Kidney glomerular epithelial cell (primary cell): ENCODE results near the gene SPATS2L.

ENCODE experiments used
- DNase-seq: peaks from one replicate; lab custom pipeline; 2025; lab: John Stamatoyannopoulos, UW

Gene SPATS2L

DNA sequence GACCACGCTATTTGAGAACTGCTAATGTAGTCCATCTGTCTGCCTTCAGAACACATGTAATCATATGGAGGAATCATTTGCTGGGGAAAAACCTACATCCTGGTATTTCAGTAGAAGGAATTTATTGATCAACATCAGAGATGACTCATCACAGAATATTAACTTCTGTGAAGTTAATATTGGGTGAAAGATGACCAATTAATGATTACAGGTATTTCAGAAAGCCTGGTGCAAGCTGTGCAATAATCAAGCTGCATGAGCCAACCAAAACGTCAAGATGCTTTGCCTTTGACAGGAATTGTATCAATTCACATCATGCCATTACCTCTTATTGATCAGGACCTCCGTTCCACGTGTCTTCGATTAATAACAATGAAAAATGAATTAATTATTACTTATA is 9.4 kb upstream of the SPATS2L start:
- DNase-seq: no peak

DNA sequence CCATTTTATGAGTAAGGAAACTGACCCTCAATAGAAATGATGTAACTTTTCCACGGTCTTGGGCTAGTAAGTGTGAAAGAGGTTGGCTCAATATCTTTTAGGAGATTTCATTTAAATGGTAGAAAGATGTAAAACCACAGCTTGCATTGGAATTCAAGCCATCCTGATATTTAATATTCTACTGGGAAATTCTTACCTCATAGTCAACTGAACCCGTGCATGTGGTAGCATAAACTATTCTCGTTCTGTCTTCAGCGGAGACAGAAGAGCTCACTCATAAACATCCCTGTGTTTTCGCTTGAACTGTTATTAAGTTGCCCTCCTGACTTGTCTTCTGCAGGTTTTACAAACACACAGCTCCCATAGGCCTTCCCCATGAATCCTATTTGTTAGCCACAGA is 8.5 kb upstream of the SPATS2L start:
- DNase-seq: no peak

DNA sequence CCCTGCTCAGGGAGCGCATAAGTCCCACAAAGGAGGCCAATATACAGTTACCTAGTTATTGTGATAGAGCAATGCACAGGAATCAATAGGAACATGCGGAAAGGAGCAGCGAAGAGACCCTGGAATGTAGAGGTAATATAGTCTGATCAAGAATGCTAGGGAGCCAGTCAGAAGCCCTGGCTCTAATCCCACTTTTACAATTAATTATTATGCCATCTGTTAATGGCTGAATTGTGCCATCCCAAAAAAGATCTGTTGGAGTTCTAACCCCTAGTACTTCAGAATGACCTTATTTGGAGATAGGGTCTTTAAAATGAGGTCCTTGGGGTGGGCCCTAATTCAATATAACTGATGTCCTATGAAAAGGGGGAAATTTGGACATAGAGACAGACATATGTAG is 7.7 kb upstream of the SPATS2L start:
- no peak for DNase-seq

DNA sequence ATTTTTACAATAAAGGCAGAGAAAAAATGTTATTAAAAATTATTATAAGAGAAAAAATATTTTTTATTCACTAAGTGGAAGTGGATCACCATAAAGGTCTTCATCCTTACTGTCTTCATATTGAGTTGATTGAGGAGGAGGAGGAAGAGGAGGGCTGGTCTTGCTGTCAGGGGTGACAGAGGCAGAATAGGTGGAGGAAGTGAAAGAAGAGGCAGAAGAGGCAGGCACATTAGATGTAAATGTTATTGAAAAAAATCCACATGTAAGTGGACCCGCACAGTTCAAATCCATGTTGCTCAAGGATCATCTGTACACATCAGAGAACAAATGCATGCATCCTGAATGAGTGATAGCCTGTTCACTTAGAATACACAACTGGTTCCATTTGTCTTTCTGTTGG is 6.4 kb upstream of the SPATS2L start:
- DNase-seq: no peak

DNA sequence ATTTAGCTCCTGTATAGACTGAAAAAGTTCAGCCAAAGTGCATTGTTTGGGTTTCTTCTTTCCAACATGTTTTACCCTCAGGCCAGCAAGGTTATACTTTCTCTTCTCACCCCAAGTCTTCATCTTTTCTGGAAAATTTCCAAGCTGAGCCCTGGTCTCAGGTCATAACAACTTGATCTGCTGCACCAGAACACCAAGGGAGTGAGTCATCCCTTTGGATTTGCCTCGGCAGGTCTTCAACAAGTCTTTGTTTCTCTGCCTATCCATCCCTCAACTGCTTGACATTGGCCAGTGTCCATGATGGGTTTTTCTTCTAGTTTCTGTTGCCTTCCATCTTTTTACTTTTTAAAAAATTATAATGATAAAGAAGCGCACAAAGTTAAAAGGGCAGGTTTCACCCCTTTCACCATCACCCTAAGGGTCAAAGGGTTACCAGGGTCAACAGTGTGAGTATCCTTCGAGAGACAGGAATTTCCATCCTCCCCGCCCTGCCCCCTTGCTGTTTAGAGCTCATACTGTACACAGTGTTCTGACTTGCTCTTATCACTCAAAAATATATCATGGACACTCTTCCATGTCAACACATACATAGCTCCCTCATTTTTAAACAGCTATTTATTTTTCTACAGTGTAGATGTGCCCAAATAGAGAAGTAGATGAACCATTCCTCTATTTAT is 5.7 kb upstream of the SPATS2L start:
- DNase-seq: peak; percentile 47

DNA sequence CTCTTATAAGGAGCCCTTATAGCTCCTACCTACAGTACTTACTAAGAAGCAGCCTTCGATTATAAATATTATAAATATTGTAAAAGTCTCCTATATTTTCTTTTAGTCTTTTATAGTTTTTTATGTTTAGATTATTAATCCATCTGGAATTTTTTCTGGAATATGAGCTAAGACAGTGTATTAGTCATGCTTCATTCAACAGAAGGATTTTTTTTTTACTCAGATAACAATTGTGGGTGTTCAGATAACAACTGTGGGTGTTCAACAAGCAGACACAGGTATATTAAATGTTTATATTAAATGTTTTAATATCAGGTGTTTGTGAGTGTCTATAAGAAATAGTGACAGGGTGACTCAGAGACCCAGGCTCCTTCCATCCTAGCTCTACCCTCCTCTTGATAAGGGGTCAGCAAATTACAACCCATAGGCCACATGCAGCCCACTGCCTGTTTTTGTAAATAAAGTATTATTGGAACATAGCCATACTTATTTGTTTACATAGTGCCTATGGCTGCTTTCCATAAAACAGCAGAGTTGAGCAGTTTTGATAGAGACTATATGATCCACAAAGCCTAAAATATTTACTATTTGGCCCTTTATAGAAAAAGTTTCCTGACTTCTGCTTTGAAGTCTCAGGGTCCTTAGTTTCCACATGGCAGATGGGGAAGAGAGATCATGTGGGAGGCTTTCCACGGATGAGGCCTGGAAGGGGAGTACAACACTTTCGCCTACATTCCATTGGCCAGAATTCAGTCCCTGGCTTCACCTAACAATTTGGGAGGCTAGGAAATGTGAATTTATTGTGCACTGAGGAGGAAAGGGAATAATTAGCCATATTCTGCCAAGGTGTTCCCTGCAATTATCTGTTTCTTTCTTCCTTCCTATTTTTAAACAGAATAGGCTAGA is 4.3 kb upstream of the SPATS2L start:
- no peak for DNase-seq

DNA sequence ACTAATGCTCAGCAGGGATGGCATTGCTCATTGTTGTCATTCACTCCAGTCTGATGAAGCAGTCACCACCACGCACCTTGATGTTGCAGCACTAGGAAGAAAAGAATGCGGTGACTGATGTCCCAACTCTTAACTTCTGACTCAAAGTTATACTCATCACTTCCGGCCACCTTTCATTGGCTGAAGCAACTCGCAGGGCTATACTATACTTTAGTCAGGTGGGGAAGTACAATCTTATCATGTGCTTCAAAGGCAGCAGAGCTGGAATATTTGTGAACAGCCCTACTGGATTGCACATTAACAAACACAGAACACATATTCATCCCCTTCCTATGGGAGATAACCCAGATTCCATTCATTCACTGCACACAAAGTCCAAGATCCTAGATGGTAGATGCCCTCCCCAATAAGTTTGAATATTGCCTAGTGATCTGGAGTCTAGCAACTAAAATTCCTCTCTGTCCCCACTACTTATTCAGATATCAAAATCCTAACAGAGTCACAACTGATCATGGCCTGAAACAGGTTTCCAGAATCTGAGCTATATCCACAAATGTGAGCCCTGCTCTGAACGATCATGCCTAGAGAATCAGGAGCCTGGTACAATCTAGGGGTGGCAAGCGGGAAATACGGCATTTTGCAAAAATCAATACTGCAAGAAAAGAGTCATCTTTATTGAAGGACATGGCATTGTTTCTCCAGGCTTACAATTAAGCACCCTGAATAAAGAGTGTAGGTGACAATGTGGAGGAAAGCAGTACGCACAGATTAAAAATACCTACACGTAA is 3.4 kb upstream of the SPATS2L start:
- DNase-seq: peak; percentile 68

DNA sequence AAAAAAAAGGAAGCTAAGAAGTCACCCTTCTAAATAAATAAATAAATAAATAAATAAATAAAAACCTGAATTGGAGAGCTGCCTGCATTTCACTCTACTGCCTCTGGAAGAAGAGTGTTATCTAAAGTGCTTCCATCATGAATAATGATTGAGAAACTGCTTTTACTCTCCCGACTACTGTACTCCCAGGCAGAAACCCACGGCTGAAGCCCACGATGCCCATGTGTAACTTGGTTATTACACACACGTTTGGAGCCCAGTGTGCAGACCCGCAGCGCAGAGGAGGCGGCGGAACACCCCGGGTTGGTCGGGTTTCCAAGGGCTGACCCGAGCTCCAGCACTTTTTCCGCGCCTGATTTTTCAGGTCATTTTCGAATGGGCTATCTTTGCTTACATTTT is 697 bp upstream of the SPATS2L start:
- peak; percentile 70 for DNase-seq

DNA sequence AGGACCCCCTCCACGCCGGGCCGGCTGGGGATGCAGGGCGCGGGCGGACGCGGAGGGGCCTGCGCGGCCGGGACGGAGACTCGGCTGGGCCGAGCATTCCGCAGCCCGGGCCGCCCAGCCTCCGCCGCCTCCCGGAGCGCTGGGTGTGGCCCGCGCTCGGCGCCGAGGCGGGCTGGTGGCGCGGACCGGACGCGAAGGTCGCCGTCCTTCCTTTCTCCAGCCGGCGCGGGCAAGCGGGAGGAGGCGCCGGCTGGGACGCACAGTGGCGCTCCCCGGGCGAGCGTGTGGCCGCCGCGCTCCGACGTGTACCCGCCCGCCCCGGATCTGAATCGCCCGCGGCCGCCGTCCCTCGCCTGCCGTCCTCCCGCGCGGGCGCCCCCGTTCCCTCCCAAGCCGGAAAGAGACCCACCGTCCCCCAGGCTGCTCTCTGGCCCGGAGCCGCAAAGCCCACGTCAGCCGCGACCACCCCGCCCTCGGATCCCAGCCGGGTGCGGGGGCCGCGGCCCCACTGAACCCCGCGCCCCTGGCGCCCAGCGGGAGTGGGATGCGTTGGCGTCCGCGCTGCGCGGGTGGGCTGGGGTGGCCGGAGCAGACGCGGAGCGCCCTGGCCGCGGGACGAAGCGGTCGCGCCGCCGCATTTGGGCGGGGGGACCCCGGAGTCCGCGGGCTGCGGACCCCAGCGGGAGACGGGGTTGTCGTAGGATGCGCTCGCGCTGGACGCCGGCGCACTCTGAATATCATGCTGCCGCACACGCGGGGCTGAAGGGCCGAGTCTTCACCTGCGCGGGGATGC is 634 bp downstream of the SPATS2L start:
- DNase-seq: no peak

DNA sequence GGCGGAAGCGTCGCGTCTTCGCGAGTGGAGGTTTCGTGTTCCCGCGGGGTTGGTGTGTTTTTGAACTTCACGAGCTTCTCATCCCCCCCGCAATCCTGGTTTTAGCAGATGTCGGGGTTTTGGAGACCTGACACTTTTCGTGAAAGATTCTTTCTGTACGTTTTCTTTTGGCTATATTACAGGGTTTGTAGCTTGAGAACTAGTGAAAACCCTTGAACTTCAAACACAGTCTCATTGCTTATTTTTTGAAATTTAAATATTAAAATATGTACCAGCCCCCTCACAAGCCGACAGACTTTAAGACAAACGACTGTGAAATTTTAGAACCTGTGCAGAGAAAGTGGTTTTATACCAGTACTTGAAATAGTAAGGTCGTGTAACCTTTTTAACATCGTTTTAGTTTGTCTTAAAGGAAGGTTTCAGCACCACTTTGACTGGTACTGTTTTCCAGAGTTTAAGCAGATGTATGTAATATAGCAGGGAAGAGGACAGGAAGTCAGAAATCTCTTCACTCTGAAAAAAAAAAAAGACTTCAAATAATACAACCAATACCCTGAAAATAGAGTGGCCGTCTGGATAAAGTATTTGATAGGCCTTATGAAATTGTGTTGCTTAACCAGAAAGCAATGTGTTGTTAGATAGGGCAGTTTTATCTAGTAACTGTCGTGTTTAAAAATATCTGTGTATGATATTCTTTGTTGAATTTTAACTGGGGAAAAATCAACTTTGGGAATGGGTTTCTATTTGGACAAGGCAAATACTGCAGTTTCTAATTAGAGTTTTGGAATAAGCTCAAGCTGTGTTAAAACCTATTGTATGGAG is 1.4 kb downstream of the SPATS2L start:
- peak; percentile 33 for DNase-seq

DNA sequence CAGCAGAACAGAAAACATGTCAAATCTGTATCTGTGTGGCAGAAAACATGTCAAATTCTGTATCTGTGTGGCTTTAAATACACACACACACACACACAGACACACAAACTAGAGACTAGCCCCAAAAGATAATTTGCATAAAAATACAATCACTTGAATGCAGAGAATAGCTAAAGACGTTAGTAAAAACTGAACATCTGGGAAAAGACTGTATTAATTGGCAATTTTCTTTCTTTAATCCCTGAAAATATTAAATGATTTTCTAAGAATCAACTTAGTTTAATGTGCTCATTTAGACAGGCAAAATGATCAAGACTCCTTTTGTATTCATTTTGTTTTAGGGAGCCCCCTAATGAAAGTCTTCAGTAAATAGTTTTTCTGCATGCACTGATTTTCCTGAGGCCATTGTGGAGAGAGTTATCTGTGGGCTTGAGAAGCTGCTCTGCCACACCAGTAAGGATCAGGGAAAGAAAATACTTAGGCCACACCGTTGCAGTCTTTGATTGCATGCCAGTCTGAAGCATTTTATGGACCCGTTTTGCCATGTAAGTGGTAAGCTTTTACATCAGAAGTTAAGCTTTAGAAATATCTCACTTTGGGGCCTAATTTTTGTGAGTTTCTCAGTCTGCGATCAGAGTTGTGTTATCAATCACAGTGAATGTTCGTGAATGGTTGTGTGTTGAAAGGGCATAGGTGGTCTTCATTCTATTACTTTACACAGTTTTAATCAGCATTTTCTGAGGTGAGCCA is 2.2 kb downstream of the SPATS2L start:
- DNase-seq: peak; percentile 58

DNA sequence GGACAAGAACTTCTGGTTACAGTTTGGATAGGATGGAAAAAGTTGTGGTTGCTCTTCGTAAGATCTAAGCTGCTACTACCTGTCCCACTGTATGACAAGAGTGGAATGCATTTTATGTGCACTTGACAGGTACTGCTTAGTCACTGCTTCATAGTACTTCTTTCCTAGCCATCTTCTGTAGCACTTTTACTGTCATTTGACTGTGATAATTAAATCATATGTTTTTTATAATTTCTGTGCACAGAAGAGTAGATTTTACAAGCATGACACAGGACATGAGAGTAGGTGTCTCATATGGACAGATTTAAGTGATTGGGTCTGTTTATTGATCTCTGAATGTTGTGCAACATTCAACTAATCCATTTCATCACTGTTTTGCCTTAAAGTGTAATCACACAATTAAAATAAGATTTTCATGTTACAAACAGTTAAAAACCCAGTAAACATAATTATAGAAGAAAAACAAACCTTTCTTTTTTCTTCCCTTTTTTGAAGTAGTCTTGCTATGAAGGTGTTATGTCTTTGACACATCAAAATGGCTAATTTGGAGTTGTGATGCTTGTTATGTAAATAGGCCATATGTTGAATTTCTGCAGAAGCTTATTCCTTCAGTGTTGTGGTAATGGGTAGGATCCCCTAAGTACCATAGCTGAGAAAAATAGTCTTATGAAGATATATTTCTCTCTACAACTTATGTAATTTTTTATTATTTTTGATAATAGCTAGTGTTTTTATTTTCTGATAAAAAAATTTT is 3.0 kb downstream of the SPATS2L start:
- no peak for DNase-seq

DNA sequence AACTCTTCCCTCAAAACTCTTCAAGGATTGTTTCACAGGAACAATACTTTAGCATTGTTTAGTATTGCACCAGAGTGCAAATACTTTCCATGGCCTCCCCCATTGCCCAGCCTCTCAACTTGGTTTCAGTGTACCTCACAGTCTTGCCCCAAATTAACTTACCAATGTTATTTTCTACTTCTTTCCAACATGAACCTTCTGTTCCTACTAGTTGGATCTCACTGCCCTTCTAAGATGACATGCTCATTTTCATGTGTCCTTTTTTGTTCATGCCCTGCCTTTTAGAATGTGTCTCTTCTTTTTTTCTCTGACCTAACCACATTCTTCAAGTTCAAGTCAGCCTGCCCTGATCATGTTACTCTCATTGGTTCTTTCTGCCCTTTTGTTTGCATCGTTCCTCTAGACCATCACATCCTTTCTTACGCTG is 4.1 kb downstream of the SPATS2L start:
- DNase-seq: peak; percentile 28

DNA sequence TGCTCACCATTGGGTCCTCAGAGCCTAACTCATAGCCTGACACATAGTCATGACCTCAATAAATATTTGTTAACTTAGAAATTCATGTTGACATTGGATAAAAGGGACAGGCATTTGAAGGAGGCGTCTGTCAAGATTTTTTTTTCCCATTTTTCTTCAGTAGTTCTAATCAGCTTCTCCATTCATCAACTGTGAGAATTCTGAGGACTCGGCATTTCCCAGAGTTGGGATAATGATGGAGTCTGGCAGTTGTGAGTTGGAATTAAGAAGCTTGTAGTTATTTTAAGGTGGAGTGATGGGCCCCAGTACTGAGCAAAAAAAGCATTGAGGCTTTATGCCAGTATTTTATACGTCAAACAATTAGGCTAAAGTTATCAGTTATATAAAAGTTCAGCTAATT is 4.6 kb downstream of the SPATS2L start:
- DNase-seq: no peak

DNA sequence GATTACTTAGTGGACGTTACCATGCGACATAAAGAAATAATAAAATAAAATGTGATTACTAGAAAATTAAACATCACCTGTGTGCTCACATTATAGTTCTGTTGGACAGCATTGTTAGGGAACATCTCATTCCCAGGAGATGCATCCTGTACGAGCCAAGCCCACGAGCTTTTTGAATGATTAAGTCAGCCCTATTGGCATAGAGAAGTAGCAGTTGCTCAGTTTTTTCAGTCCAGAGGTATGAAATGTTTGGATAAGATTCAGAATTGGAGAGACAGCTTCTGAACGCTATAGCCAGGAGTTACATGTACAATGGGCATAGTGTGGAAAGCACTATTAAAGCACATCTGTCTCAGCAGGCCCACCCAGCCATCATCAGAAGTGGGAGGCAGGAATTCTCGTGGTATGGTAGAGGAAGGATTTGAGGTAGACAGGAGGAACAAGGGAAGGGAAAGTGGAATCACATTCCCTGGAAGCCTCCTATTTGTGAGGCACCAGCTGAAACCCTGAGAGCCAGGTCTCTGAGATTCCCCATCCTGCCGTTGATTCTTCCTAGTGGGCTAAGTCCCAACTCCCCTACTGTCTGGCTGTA is 8.6 kb downstream of the SPATS2L start:
- DNase-seq: no peak

DNA sequence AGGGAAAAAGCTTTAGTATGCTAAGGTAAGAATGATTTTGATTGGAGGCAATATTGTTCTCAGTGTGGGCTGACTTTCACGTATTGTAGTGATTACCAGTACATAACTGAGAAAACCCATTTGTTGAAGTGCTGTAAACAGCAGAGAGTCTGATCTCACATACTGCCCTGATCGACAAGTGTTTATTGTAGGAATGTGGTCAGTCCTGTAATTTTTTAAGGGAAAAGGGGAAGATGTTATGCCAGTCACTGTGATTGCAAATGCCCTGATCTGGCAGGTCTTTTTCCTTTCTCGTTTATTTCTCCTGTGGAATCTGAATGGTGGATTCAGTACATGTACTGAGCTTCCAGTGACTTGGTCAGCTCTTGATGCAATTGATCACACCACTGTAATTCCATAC is 11.5 kb downstream of the SPATS2L start:
- no peak for DNase-seq

DNA sequence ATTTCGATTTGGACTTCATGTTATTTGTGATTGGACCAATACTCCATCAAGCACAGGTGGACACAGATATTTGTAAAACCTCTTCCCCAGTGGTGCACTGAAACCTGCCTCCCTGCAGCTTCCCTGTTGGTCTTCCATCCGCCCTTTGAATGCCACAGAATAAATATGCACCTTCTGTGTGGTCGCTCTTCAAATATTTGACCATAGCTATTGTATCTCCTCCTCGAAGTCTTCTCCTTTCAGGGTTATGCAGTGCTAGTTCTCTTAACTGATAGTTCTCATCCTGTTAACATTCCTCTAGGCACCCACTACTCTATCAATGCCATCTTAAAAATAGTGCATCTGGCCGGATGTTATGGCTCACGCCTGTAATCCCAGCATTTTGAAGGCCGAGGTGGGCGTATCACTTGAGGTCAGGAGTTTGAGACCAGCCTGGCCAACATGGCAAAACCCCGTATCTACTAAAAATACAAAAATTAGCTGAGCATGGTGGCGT is 12.5 kb downstream of the SPATS2L start:
- no peak for DNase-seq

DNA sequence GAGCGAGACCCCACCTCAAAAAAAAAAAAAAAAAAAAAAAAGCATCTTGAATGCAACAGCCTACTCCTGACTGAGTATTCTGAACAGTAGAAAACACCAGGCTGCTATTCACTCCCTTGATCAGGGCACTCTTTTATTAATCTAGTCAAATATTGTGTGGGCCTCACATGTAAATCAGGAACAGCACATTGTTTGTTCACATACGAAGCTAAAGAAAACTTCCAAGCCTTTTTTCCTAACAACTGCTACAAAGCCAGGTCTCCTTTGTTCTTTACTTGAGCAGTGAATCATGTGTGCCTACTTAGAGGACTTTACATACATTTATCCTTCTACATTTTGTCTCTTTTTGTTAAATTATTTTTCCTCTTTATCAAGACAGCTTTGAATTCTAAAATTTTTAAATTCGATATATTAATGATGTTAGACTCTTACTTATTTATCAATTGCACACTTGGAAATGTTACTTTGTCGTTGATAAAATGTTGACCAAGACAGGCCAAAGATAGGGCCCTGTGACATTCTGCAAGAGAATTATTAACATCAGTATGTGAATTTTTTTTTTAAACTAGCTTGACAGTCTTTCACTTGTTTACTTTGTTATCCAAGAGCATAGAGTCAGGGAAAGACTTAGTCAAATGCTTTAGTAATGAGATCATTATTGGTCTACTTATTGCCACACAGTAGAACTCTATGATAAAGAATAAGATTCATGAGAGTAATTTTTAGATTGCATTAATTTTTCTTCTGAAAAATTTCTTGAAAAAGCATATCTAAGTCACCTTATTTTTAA is 13.2 kb downstream of the SPATS2L start:
- peak; percentile 87 for DNase-seq
